DMS114 treated with DMSO at 0.1 percent for 48 hours (cell line): ENCODE results near the gene TNPO3.
"Not testable (repeated sequence)": the region's sequence is repeated elsewhere in the genome, so short reads cannot be mapped to it uniquely, and the experiment has no call there.

Experiments
- DNase-seq: peaks from one replicate; lab custom pipeline; 2025; ENCODE audit not compliant: unreplicated experiment; lab: John Stamatoyannopoulos, UW

The TNPO3 gene

GRCh38 chr7:128924707-128925588, 130.0 kb downstream of the TNPO3 start:
- DNase-seq, result no peak

GRCh38 chr7:128923411-128923800, 131.5 kb downstream of the TNPO3 start:
- DNase-seq, result no peak

GRCh38 chr7:128922496-128923410, 132.2 kb downstream of the TNPO3 start:
- DNase-seq, result no peak

- DNase-seq, result no peak
Measured at GRCh38 chr7:128921866-128922440, 133.0 kb downstream of the TNPO3 start.

GRCh38 chr7:128920913-128921582, 133.9 kb downstream of the TNPO3 start:
- no peak for DNase-seq

GRCh38 chr7:128919881-128920799, 134.8 kb downstream of the TNPO3 start:
- DNase-seq, result no peak

GRCh38 chr7:128919241-128919640, 135.7 kb downstream of the TNPO3 start:
- DNase-seq, result no peak

GRCh38 chr7:128918016-128918665, 136.8 kb downstream of the TNPO3 start:
- DNase-seq, result no peak

- no peak for DNase-seq
Measured at GRCh38 chr7:128917122-128917521, 137.8 kb downstream of the TNPO3 start.

GRCh38 chr7:128916643-128916915, 138.3 kb downstream of the TNPO3 start:
- no peak for DNase-seq

GRCh38 chr7:128915841-128916642, 138.9 kb downstream of the TNPO3 start:
- no peak for DNase-seq

GRCh38 chr7:128915271-128915819, 139.6 kb downstream of the TNPO3 start:
- no peak for DNase-seq

- DNase-seq, result no peak
Measured at GRCh38 chr7:128914566-128915151, 140.3 kb downstream of the TNPO3 start.

- no peak for DNase-seq
Measured at GRCh38 chr7:128913870-128914565, 140.9 kb downstream of the TNPO3 start.

GRCh38 chr7:128912709-128913495, 142.0 kb downstream of the TNPO3 start:
- DNase-seq, result not testable (repeated sequence)

GRCh38 chr7:128912281-128912680, 142.6 kb downstream of the TNPO3 start:
- no peak for DNase-seq
